ENCODE measurements around the gene PTGES2. TPM values are rescaled to one million over a fixed set of nuclear protein-coding genes. Genes with fewer than 3 reads are reported as not detected.

PTGES2 gene
- total and polyA plus RNA-seq, 2 of the 13 experiments (the other 11 are each of a cell fraction or from before 2014, with no cell fraction given) = 63.7 to 79.8 TPM

GRCh38 chr9:128098297-128099230 is 29.0 kb downstream of the PTGES2 start (continued):
- peak; percentile 78 for TF ChIP-seq ZGPAT (CRISPR knock-in tag; IDR thresholded peaks at IDR 0.05)
- no peak for TF ChIP-seq TIGD3 (CRISPR knock-in tag; IDR thresholded peaks at IDR 0.05; ENCODE audit: borderline replicate concordance)
- TF ChIP-seq MAFF (IDR thresholded peaks at IDR 0.05; ENCODE audit: low read depth, low read length) = no peak
- peak; percentile 83; the same call in 1 of the 2 replicates for TF ChIP-seq DMAP1 (CRISPR knock-in tag; IDR thresholded peaks at IDR 0.05)
- TF ChIP-seq ATF1 (CRISPR knock-in tag; IDR thresholded peaks at IDR 0.05) = peak; percentile 87; the same call in 1 of the 2 replicates
- TF ChIP-seq NFE2L1 (CRISPR knock-in tag; IDR thresholded peaks at IDR 0.05; ENCODE audit: borderline replicate concordance) = no peak
- TF ChIP-seq DDIT3 (CRISPR knock-in tag; IDR thresholded peaks at IDR 0.05) = no peak
- TF ChIP-seq STAG1 (CRISPR knock-in tag; IDR thresholded peaks at IDR 0.05) = no peak
- TF ChIP-seq ZNF281 (CRISPR knock-in tag; IDR thresholded peaks at IDR 0.05; ENCODE audit: borderline replicate concordance) = peak; percentile 81; the same call in 1 of the 2 replicates
- TF ChIP-seq SMC3 (IDR thresholded peaks at IDR 0.05; ENCODE audit: low read length) = no peak
- TF ChIP-seq ZNF879 (CRISPR knock-in tag; IDR thresholded peaks at IDR 0.05) = no peak
- no peak for TF ChIP-seq KIAA2018 (CRISPR knock-in tag; IDR thresholded peaks at IDR 0.05; ENCODE audit: borderline replicate concordance)
- TF ChIP-seq TCF12 (IDR thresholded peaks at IDR 0.05) = no peak
- TF ChIP-seq TCF12 (CRISPR knock-in tag; IDR thresholded peaks at IDR 0.05) = peak; percentile 69; the same call in 1 of the 2 replicates
